Endometrial microvascular endothelial cells (primary cell): ENCODE data around the gene ALG12. TPM values are rescaled to one million over a fixed set of nuclear protein-coding genes. Genes with fewer than 3 reads are reported as not detected.

ENCODE experiments used
- in situ Hi-C: cut with HindIII; loops from 2 replicates; pipeline ENCODE4 v1.10.0; 2017; ENCODE audit warnings: low sequenced_read_pairs, low pct_unique_long_range_greater_than_20kb; ENCODE audit errors: inconsistent ontology term
- total RNA-seq: library from RNA; depleted of rRNA; stranded (reverse); fragments of >200 nt; gene quantifications from one replicate; pipeline ENCODE4 v1.2.3, GENCODE V29; 2015; ENCODE audit errors: inconsistent ontology term

Gene ALG12
- total RNA-seq, 1 donor from 2014 or later: 20.1 TPM

DNA sequence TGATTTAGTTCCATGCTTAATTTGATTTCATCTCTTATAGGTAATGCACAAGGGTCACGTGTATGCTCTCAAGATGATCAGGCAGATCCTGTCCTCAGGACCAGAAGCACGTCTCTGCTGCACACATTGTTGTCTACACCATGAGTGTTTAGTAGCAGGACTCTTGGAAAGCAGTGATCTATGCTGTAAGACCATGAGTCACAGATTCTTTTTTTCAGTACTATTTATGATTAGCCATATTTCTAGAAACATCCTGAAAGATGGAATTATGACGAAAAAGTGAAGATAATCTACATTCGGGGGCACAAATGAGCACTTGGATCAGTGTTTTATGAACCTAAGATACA lies 35.0 kb downstream of the ALG12 start:
- in situ Hi-C loops: no loop called here

DNA sequence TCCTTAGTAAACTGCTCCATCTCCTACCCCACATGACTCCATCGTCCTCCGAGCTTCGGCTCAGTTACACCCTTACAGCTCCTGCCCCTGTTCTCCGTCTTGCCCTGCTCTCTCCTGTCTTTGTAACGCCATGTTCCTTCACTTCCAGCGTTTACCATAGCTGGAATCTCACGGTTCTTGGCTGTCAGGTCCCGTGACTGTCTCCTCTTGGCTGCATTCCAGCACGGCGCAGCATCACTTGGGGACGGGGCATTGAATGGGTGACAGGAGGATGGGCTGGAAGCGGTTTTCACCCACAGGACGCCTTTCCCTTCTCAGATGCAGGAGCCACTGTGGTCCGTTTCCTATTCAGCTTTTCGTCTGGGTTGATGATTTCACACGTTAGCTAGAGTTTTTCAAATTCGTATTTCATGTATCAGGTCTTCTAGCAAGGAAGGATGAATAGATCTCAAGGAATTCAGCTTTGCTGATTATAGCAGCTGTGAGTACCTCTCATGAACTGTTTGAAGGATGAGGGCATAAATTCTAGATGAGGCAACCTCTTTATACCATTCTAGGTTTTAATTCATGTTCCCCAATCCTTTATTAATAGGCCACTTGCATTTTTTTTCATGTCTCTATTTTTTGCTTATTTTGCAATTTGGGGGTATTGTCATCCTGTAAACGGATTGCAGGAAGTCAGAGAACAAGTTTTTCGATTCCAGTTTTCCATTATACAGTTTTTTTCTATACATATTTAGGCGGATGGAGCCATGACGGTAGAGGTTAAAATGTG lies 35.5 kb downstream of the ALG12 start:
- in situ Hi-C loops: no loop called here

DNA sequence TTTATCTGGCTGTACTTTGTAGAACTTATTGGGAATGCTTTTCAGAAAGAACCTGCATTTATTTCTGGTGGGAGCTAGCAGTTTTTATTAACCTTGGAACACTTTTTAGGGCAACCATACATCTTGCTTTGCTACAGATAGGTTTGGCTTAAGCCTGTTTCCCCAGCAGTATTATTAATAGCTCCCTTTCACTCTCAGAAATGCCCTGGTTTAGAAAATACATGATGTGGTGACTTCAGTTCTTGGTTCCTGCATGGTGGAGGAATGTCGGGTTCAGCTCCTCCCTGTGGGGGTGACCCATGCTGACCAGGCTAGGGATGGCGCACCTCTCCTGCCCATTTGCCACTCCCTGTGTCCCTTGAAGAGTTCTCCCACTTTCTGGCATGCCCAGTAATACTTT lies 36.4 kb downstream of the ALG12 start:
- in situ Hi-C loops: no loop called here

DNA sequence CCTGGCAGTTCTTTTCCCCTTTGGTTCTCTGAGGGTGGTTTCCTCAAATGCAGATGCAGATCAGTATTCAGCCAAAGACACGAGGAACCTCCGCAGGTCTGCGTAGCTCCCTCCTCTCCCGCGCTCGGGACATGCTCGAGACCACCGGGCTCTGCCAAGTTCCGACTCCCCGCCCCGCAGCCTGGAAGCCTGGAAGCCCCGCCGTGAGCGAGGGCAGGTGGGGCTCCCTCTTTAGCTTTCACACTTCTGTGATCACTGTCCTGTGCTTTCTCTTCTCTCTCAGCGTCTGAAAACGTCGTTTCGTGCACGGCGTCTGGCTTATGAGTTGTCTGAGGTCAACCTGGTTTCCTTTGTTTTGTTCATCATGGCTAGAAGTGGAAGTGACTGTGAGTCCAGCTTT lies 38.0 kb downstream of the ALG12 start:
- in situ Hi-C loops: no loop called here

DNA sequence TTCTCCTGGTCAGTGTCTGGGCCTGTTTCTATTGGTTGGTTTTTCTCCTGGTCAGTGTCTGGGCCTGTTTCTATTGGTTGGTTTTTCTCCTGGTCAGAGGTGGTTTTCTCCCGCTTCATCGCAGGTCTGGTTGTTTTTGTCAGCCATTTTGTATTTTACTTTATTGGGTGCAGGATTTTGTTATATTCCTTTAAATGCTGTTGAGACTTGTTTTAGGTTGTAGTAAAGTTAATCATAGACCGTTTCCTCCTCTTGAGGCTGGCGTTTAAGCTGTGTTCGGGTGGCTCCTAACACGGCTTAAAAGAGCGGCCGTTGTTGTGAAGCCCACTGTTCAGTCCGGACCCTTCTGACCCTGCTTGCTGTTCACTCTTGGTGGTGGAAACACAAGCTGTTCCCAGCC lies 38.4 kb downstream of the ALG12 start:
- in situ Hi-C loops: no loop called here

DNA sequence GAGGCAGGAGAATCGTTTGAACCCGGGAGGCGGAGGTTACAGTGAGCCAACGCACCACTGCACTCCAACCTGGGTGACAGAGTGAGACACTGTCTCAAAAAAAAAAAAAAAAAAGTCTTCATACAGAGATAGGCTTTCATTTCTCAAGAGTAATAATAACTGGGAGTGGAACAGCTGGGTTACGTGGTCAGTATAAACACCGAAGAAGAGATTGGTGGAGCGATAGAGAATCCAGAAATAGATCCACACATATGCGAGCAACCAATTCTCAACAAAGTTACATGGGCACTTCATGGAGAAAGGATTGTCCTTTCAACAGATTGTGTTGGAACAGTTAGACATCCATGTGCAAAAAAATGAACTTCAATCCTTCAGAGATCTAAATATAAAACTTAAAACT lies 40.0 kb downstream of the ALG12 start:
- in situ Hi-C loops: no loop called here

DNA sequence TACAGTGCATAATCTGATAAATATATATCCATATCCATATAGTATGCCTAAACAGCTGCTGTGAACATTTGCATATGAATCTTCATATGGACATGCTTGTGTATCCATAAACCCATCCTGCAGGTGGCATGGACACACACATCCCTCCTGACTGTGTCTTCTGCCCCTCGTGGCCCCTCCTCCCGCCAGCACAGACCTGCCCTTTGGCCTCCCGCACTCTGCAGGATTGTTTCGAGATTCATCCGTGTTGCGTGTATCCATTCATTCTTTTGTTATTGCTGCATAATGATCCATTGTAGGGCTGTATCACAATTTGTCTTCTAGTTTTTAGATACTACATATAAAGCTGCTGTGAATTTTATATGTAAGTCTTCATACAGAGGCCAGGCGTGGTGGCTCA lies 40.6 kb downstream of the ALG12 start:
- in situ Hi-C loops: no loop called here

DNA sequence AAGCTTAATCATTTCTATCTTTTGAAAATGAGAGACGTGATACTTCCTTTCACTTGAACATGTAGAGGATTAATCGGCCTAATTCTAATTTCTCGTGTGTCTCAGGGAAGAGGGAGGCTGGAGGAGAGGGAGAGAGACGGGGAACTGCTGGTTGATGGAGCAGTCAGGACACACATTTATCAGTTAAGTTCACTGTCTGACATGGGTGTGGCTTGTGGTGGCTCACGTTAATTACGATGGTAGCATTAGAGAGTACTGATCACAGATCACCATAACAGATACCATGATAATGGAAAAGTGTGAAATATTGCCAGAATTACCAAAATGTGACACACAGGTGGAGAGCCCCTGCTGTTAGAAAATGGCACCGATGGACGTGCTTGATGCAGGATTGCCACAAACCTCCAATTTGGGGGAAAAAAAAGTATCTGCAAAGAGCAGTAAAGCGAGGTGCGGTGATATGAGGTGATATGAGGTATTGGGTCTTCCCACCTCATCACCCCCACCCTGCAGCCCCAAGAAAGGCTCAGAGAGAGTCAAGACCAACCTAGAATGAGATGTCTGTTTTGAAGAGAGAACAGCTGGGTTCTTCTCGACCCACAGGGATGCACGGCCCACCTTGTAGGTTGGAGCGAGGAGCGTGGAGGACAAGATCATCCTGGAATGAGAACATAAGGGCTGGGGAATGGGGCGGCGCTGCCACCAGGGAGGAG lies 44.9 kb downstream of the ALG12 start:
- in situ Hi-C loops: no loop called here

DNA sequence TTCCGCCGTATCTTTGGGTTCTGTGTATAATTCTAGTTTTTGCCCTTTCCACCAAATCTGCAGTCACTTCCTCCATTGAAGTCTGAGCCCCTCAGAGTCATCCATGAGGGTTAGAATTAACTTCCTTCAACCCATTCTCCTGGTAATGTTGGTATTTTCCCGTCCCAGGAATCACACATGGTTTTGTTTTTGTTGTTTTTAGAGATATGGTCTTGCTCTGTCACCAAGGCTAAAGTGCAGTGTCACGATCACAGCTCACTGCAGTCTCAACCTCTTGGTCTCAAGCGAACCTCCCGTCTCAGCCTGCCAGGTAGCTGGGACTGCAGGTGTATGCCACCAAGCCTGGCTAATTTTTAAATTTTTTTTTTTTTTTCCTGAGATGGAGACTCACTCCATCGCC lies 45.9 kb downstream of the ALG12 start:
- in situ Hi-C loops: no loop called here

DNA sequence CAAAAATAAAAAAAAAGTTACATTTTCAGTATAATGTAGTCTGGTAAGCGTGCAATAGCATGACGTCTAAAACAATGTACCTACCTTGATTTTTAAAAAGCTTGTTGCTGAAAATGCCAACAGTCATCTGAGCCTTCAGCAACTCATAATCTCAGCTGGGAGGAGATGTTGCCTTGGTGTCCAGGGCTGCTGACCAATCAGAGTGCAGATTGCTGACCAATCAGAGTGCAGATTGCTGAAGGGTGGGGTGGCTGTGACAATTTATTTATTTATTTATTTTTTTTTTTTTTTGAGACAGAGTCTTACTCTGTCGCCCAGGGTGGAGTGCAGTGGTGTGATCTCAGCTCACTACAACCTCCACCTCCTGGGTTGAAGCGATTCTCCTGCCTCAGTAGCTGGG lies 46.8 kb downstream of the ALG12 start:
- in situ Hi-C loops: no loop called here

DNA sequence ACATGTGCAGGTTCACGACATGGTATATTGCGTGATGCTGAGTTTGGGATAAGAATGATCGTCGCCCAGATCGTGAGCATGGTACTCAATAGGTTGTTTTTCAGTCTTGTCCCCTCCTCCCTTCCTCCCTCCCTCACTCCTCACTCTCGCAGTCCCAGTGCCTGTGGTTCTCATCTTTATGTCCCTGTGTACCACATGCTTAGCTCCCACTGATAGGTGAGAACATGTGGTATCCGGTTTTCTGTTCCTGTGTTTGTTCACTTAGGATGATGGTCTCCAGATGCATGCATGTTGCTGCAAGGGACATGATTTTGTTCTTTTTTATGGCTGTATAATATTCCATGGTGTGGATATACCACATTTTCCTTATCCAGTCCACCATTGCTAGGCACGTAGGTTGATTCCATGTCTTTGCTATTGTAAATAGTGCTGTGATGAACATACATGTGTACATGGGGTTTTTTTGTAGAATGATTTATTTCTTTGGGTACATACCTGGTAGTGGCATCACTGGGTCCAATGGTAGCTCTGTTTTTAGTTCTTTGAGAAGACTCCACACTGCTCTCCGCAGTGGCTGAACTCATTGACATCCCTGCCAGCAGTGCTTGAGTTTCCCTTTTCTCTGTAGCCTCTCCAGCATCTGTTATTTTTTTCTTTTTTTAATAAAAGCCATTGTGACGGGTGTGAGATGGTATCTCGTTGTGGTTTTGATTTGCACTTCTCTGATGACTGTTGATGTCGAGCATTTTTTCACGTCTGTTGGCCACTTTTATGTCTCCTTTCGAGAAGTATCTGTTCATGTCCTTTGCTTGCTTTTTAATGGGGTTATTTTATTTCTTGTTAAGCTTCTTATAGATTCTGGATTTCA lies 48.2 kb downstream of the ALG12 start:
- in situ Hi-C loops: no loop called here

DNA sequence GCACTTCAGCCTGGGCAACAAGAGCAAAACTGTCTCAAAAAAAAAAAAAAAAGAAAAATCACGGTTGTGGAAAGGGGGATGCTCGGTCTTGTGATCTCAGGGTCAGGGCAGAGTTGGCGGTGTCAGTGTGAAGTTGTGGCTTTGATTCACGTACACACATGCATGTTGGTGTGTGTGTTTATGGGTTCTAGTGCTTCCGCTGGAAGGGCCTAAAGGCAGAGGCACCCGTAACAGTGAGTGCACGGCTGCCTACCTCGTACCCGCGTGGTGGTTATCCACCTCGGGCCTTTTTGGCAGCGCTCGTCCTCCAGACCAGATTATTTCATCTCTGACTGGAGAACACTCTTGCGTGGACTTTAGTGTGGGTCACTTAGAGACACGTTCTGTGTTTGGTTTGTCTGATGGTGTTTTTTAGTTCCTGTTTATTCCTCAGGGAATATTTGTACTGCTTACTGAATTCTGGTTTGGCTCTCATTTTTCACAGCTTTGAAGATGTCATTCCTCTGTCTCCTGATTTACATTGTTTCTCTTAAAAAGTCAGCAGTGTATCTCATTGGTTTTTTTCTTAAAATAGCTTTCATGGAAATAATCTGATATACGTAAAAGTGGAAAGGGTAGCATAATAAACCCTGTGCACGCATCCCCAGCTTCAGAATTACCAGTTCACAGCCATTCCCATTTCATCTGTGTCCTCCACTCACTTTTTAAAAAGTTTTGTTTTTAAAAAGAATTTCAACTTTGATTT lies 49.0 kb downstream of the ALG12 start:
- in situ Hi-C loops: no loop called here

DNA sequence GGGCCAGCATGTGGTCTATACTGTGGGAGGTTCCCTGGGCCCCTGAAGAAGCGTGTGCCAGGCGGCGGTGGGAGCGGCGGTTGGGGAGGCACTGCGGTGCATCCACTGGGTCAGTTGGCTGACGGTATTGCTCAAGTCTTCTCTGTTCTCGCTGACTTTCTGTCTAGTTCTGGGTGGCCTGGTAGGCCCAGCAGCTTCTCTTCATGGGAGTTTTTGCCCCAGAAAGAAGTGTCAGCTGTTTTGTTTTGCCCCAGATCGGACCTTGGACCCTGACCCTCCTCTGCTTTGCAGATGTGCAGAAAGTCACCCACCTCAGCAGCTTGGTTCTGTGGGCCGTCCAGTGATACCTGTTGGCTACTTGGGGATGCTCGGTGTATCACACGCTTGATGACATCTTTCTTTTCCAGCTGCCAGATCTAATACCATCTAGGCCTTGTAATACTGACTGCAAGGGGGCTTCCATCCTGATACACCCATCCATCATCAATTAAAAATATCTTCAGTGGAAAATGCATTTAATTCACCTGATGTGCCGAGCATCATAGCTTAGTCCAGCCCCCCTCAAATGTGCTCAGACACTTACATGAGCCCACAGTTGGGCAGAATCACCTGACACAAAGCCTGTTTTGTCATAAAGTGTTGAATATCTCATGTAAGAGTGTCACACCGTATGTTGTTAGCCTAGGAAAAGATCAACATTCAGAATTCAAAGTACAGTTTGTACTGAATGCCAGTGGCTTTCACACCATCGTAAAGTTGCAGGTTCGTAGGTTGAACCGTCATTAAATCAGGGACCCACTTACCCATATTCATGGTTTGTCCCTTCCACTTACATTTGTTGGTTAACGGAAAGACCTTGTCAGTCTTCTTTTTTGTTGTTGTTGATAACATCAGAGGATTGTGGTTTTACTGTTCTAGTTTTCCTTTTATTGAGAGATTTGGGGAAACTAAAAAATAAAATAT lies 50.7 kb downstream of the ALG12 start:
- in situ Hi-C loops: no loop called here

DNA sequence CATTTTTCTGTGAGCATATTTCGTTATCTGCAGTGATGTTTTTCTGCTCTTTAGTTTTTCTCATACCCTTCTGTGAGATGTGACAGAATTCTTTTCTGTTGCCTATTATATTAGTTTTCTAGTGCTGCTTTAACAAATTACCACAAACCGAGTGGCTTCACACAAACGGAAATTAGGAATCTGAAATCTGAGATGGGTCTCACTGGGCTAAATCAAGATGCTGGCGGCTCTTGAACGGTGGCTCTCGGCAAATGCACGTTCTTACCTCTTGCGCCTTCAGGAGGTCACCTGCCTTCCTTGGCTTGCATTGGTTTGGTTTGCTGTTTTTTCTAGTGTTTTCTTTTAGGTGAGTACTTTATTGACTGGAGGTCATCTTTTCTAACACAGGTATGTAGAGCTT lies 51.6 kb downstream of the ALG12 start:
- in situ Hi-C loops: no loop called here

DNA sequence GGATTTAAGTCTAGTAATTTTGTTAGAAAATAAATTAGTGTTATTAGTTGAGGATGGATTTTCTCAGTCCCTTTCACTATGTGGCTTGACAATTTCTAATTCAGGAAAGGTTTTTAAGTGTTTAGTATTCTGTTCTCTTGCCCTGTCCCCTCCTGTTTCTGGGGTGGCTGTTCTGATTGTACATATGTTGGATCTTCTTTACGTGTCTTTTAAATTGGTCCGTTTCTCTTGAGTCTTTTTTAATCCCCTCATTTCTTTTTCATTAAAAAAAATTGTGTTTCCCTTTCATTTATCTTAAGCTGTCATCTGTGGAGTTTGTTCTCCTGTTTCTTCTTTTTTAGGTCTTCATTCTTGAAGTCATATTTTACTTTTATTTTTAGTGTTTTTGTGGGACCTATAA lies 52.1 kb downstream of the ALG12 start:
- in situ Hi-C loops: no loop called here

DNA sequence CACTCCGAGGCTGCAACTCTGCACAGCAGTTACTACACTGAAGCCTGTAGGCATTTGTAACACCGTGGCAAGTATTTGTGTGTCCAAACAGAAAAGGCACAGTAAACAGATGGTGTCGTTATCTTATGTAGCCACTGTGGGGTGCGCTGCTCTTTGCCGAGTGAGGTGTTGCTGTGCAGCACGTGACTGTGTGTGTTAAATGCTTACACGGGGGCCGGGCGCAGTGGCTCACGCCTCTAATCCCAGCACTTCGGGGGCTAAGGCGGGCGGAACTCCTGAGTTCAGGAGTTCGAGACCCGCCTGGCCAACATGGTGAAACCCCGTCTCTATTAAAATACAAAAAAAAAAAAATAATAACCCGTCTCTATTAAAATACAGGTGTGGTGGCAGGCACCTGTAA lies 53.1 kb downstream of the ALG12 start:
- in situ Hi-C loops: no loop called here

DNA sequence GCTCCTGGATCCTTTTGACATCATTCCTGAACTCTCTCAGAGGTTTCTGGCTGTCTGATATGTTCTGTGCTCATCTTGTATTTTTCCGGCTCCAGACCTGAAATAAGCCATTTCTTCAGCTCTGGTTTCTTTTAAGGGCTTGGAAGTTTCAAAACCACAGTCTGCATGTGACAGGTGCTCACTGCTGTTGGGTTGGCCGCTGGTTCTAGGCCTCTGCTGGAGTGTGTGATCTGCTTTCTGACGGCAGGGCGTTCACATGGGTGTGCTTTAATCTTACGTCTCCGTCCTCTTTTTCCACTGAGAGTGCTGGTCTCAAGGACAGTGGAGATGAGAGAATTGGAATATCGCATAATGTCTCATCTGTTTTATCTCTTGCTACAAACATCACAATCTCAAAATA lies 54.3 kb downstream of the ALG12 start:
- in situ Hi-C loops: no loop called here

DNA sequence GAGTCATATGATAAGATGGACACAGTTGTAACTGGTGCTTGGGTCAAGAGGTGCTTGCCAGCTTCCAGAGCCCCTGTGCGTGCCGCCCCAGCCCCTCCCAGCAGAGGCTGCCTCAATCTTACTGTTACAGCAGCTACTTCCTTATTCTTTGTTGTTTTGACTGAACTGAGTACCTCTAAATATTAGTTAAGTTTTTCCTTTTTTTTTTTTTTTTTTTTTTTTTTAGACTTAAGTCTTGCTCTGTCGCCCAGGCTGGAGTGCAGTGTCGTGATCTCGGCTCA lies 55.8 kb downstream of the ALG12 start:
- in situ Hi-C loops: no loop called here
